Cardiac fibroblast (primary cell): ENCODE results near the gene PTPRD.

Experiments
- DNase-seq, 2 donors: peaks; one replicate each; pipeline versions ENCODE4 v3.0.0 to v3.0.0-alpha.2; 2010; ENCODE audit warnings: low read depth in 2 of 2
- H3K4me3 ChIP-seq, 2 donors: replicated peaks in 1 of 2; 1 replicate in 1 of 2; 2 replicates in 1 of 2; pipeline ENCODE4 v1.5.1; 2011; ENCODE audit warnings: low read depth in 2 of 2, low read length in 2 of 2, mild to moderate bottlenecking in 2 of 2, moderate library complexity in 1 of 2
- CTCF ChIP-seq: IDR thresholded peaks from one replicate; pipeline ENCODE4 v1.5.1; 2011; ENCODE audit warnings: low read depth, mild to moderate bottlenecking, low read length, inconsistent platforms

Gene PTPRD

GRCh38 chr9:9122230-9122875 is 1490.4 kb downstream of the PTPRD start:
- DNase-seq = no peak
- no peak overlapping the region for H3K4me3 ChIP-seq
- no peak for TF ChIP-seq CTCF

GRCh38 chr9:9117866-9118265 is 1494.9 kb downstream of the PTPRD start:
- no peak for DNase-seq
- H3K4me3 ChIP-seq = no peak overlapping the region
- TF ChIP-seq CTCF = no peak

GRCh38 chr9:9112001-9112720 is 1500.6 kb downstream of the PTPRD start:
- H3K4me3 ChIP-seq = no peak overlapping the region
- DNase-seq = no peak
- TF ChIP-seq CTCF = no peak

- no peak overlapping the region for H3K4me3 ChIP-seq
- DNase-seq = no peak
- TF ChIP-seq CTCF = no peak
These were observed 1504.2 kb downstream of the PTPRD start for GRCh38 chr9:9108641-9109040.

GRCh38 chr9:9102295-9102694 is 1510.5 kb downstream of the PTPRD start:
- no peak overlapping the region for H3K4me3 ChIP-seq
- DNase-seq = no peak
- TF ChIP-seq CTCF = no peak

GRCh38 chr9:9100070-9100469 is 1512.7 kb downstream of the PTPRD start:
- no peak for TF ChIP-seq CTCF
- H3K4me3 ChIP-seq = no peak overlapping the region
- DNase-seq = no peak
